NCI-H2107 treated with DMSO at 0.1 percent for 48 hours (cell line): ENCODE results near the gene PLIN3.
A peak's percentile ranks its signal among the peaks of the same experiment; 100 is the strongest.
"Not testable (repeated sequence)": the region's sequence is repeated elsewhere in the genome, so short reads cannot be mapped to it uniquely, and the experiment has no call there.

Experiments used
- DNase-seq: peaks from one replicate; lab custom pipeline; 2025; ENCODE audit not compliant: unreplicated experiment; lab: John Stamatoyannopoulos, UW

The PLIN3 gene, protein sequence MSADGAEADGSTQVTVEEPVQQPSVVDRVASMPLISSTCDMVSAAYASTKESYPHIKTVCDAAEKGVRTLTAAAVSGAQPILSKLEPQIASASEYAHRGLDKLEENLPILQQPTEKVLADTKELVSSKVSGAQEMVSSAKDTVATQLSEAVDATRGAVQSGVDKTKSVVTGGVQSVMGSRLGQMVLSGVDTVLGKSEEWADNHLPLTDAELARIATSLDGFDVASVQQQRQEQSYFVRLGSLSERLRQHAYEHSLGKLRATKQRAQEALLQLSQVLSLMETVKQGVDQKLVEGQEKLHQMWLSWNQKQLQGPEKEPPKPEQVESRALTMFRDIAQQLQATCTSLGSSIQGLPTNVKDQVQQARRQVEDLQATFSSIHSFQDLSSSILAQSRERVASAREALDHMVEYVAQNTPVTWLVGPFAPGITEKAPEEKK

DNA sequence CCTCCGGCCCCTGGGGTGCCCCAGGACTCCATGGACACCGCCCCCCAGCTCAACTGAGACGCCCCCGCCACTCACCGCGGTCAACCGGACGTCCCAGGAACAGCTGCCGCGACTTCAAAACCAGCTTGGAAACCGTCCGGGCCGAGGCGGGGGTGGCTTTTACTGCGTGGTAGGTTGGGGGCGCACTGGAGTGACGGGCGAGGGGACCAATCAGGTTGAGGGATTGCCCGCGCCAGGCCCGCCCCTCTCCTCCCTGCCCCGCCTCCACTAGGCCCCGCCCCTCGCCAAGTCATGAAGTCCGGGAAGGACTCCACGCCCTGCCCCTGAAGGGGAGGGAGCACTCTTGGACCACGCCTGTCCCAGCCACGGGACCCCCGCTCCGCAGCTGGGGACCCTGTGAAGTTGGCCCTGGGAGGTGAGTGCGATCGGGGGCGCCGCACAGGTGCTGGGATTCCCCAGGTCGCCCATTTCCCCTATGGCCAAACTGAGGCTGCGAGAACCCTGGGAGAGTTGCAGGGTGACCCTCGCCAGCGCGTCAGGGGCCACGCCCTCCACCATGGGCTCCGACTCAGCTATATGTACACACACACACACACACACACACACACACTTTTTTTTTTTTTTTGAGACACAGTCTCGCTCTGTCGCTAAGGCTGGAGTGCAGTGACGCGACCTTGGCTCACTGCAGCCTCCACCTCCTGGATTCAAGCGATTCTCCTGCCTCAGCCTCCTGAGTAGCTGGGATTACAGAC, at the start of gene PLIN3:
TSS of gene PLIN3 (minus strand) at position 134 of the 752 bp plus-strand sequence. CDS start 6,273 bp downstream, outside the sequence.
- no peak for DNase-seq

DNA sequence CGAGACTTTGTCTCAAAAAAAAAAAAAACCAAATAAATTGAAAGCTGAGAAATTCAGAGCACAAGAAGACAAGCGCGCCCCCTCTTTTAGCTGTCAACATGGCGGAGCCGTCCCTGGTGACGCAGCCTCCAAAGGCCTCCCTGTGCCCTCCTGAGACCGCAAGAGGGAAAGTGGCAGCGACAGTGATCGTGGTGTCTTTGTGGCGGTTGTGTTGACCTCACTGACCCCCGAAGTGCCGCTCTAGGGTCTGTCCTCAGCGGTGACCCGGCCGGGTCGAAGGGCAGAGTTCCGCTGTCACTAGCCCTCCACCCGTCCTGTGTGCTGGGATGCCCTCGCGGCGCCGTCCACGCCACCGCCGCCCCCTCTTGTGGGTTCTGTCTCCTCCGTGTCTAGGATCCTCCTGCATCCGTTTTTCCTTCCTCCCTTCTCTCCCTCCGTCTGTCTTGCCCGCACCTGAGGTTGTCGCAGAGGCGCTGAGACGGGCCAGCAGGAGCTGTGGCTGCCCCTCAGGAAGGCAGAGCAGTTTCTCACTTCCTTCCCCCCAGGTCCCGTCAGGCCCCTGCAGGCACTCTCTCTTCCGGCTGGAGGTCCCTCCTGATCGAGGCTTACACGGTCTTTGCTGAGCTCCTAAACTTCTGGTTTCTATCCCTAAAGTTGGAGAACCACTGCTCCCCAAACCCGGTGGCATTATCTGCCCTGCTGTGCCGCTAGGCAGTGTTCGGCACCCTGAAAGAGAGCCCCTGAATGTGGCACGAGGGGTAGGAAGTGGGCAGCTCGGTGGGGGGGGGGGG, 49.0 kb upstream of the PLIN3 start:
- no peak for DNase-seq

DNA sequence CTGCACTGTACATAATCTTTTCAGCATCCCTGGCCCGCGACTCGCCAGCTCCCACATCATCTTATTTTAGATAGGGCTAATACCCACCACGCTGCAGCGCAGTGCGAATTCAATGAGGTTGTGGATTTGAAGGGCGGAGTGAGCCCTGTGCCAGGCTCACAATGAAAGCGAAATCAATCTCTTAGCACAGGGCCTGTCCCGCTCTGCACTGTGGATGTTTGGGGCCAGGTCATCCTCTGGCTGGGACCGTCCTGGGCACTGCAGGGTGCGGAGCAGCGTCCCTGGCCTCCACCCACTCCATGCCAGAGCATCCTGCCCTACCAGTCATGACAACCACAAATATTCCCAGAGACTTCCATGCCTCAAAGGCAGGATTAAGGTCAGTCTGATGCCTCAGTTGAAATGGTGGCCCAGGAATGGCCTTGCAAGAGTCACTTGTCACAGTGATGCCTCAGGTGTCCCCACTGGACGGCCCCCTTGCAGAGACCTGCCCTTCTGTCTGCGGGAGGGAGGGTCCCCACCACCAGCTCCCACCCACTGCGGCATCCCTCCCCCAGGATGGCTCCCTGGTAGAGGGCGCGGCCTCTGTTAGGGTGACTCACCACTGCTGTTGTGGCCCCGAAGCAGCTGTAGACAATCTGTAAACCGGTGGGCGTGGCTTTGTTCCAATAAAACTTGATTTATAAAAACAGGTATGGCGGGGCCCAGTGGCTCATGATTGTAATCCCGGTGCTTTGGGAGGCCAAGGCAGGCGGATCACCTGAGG, 47.5 kb upstream of the PLIN3 start:
- no peak for DNase-seq

DNA sequence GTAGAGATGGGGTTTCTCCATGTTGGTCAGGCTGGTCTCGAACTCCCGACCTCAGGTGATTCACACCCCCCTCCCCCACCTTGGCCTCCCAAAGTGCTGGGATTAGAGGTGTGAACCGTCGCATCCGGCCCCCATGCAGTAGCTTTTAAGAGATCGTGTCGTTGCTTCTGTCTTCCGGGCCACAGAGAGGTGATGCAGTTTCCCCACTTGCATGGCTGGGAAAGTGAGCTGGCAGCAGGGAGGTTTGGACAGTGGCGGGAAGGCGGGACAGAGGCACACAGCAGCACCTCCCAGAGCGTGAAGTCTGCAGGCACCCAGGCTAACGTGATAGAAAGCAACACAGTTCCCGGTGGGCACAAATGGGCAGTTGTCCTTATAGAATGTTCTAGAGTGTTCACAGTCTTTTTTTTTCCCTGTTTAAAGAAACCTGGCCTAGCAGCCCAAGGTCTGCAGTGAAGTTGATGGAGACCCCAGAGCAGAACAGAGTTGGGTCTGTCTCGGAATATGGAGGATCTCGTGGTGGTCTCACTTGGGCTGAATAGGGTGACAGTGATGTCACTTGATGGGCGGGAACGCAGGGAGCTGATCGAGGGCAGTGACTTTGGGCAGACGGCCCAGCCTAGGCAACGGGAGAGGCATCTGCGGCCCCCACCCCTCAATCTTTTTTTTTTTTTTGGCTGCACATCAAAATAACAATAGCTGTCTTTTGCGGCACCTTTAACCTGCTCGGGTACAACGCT, 46.7 kb upstream of the PLIN3 start:
- no peak for DNase-seq

DNA sequence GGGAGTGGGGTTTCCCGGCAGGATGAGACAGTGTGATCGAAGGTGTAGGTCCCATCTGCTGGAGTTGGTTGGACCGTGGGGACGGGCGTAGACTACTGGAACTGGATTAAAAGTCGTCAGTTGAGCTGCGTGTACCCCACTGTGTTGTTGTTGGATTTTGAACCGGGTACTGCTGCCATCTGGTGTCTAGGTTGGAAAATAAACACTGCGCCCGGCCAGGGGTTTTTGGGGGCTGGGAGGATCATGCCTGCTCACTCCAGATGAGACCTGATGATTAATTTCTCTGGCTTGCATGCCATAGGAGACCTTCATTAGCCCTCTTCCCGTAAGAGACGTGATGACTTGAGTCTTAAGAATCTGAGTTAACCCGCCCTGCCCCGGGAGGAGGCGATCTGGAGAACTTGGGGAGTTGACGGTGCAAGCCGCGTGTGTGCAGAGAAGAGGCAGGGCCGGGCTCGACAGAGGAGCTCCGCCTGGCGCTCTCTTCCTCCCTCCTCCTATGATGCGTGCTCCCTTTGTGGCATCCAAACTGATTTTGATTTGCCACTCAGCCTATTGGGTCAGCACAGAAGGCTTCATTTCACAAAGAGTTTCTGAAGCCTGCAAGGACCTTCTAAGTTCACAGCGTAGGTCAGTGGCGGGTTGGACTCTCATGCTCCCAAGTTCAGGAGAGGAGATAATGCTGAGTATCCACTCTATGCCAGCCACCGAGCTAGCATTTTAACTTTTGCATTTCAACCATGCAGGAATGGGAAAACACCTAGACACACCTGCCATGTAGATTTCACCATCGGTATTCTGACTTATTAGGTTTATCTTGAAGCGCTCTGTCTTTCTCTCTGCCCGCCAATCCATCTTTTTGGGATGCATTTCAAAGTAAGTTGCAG, 44.6 kb upstream of the PLIN3 start:
- peak; percentile 53 for DNase-seq

DNA sequence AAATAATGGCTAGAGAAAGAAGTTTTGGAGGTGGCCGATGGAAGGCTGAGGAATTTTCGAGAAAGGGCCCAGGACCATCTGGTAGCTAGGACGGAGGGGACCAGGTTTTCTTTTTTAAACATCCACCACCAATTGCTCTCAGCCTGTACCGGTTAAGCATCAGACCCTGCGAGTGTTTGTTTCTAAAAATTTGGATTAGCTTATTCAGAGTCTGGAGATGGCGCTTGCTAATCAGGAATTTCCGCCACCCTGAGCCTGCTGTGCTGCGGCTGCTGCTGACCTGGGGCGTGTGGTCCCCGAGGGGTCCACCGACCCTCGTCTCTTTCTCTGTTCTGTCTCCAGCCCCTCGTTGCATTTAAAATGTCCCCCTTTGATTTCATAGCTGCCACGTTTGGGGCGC, 43.8 kb upstream of the PLIN3 start:
- DNase-seq: no peak

DNA sequence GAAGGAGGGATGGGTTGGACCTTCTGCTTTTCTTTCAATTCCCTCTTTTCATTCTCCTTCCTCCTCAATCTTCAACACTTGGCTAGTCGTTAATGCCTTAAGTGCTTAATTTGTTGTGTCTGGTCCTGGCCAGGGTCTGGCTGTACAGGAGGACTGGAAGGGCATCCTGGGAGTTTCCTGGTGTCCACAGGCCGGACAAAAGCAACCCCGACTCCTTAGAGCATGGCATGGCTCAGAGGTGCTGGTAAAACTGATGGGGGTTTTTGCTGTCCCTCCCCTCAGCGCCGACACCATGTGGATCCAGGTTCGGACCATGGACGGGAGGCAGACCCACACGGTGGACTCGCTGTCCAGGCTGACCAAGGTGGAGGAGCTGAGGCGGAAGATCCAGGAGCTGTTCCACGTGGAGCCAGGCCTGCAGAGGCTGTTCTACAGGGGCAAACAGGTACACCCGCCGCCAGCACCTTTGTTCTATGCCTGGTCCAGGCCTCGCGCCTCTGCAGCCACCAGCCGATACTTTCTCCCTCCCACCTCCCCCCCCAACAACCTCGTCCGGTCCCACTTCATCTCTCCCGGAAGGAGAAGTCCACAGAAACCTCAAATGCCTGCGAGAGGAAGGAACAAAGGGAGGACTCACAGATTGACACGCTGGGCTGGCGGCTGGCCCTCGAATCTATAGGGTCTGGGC, 43.3 kb upstream of the PLIN3 start:
- no peak for DNase-seq

DNA sequence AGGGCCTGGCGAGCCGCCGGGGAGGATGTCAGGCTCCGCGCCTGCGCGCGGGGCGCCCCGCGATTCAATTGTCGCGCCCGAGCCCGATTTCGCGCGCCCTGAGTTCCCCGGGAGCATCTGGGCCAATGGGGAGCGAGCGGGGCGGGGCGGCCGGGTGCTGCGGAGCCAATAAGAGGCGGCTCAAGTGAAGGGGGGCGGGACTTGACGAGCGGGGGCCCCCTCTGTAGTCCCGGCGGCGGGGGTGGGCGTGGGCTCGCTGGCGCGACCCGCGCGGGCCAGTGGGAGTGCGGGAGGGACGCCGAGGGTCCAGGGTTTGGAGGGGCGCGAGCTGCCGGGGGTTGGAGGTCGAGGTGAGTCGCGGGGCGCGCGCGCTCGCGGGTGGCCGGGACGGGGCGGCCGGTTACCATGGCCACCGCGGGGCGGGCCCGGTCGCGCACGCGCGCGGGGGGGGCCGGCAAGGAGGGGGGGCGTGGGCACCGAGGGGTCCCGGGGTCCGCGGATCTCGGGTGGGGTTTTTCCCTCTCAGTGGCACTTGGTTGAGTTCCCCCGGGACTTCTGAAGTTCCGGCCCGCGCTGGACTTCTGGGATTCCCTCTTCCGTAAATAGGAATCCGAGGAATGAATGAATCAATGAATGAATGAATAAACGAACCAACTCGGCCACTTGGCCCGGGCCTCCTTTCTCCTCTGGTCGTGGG, 42.6 kb upstream of the PLIN3 start:
- DNase-seq: peak; percentile 77

DNA sequence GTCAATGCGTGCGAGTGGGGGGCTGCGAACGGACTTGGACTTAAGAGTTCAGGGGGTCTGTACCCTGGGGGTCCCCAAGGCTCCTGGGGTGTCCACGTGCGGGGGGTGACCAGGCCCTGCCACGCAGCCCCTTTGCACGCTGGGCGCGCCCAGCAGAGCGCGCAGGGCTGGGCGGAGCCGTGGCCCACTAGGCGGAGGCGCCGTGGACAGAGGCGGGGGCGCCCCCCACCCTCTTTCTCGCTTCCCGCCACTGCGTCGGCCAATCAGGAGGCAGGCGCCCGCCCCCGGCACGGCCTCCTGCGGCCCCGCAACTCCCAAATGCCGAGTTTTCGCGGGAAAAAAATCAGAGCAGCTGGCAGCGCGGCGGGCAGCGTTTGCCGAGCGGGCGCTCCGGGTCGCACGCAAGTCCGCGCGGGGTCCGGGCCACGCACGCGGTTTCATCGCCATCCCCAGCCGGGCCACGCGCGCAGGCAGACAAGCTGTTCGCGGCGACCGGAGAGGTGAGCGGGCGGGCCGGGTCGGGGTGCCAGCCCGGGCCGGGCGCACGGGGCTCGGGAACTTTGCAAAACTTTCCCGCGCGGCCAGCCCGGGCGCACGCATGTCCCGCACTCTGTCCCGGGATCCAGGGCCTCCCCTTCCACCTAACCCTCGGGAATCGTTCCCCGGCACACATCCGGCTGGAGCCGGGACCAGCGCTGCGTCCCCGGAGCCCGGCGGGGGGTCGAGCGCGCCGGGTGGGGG, 41.9 kb upstream of the PLIN3 start, which contains the start of gene UHRF1:
TSS of gene UHRF1 (plus strand) at position 346 of the 741 bp plus-strand sequence. CDS start 1,385 bp downstream, outside the sequence.
- peak; percentile 18 for DNase-seq

DNA sequence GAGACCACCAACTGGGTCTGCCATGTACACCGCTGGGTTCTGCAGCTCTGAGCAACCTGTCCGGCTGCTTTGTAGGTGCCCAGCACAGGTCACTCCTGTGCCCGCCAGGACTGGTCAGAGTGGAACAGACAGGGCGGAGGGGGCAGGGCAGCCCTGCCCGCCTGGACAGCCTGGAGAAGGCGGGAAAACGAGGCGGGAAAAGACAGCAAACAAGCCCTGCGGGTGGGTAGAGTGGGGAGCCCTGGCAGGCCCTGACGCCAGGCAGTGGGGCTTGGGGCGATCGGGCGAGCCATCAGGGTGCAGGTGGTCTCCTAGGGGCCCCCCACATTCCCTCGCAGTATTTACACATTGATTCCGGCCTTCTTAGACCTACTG, 41.3 kb upstream of the PLIN3 start:
- DNase-seq: no peak

DNA sequence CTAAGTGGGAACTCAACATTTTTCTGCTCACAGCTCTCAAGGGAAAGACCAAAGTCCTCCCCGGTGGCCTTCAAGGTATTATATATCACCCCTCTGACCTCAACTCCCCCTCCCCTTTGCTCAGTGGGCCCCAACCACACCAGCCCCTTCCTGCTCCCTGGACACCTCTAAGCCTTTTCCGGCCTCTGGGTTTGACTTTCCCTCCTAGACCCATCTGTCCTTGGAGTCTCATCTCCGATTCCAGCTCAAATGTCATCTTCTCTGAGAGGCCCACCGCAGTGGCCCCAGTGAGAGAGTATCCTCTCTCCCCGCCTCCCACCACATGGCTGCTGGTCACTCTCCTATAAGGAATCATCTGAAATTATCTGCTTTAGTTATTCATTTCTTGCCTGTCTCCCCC, 40.9 kb upstream of the PLIN3 start:
- DNase-seq: no peak

DNA sequence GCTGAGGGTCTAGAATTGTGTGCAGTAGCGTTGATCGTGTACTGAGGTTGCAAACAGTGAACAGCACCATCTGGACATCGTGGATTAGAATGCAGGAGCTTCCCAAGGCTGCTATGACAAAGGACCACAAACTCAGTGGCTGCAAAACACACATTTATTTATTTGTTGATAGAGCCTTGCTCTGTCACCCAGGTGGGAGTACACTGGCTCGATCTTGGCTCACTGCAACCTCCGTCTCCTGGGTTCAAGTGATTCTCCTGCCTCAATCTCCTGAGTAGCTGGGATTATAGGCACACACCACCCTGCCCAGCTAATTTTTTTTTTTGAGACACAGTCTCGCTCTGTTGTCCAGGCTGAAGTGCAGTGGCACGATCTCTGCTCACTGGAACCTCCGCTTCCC, 39.5 kb upstream of the PLIN3 start:
- DNase-seq: no peak

DNA sequence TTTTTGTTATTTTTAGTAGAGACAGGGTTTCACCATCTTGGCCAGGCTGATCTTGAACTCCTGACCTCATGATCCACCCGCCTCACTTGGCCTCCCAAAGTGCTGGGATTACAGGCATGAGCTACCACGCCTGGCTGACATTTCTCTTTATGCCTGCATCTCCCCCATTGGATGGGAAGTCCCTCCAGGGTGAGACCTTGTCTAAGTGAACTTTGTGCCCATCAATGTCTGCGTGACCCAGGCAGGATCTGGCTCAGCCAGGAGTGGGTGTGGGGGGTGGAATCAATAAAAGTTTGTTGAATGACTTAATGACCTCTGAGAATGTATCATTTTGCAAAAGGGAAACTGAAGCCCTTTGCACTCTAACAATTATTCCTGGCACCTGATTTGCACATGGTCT, 37.0 kb upstream of the PLIN3 start:
- DNase-seq: no peak

DNA sequence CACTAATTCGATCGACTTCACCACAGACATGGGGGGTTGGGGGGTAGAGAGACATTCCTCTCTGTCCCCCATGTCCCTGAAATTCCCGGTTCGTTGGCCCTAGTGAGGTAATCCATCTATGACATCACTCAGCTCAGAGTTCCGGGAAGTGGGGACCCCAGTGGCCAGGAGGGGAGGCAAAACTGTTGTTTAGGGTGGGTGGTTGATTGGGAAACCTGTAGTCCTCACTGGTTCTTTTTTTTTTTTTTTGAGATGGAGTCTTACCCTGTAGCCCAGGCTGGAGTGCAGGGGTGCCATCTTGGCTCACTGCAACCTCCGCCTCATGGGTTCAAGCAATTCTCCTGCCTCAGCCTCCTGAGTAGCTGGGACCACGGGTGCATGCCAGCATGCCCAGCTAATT, 35.3 kb upstream of the PLIN3 start, which contains the start of gene ARRDC5:
TSS of gene ARRDC5 (minus strand) at position 101 of the 400 bp plus-strand sequence. CDS start at position 30, 71 bp downstream.
- DNase-seq: no peak

DNA sequence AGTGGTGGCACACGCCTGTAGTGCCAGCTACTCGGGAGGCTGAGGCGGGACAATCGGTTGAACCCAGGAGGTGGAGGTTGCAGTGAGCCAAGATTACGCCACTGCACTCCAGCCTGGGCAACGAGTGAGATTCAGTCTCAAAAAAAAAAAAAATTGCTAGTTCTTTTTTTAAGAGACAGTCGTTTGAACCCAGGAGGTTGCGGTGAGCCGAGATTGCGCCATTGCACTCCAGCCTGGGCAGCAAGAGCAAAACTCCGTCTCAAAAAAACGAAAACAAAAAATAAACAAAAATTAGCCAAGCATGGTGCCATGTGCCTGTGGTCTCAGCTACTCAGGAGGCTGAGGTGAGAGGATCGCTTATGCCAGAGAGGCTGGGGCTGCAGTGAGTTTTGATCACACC, 33.4 kb upstream of the PLIN3 start:
- not testable (repeated sequence) for DNase-seq

DNA sequence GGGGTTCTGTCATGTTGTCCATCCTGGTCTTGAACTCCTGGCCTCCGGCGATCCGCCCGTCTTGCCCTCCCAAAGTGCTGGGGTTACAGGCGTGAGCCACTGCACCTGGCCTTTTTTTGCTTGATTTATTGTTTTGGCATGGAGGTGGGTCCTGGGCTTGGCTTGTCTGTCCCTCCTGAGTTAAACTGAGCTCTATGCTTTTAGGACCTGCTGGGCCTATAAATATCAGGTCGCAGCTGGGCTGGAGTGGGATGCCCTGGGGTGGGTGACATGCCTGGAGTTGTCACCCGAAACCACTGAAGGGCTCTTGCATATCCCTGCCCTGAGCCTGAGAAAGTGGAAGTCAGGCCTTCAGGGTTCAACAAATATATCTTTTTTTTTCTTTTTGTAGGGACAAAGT, 29.7 kb upstream of the PLIN3 start:
- no peak for DNase-seq

DNA sequence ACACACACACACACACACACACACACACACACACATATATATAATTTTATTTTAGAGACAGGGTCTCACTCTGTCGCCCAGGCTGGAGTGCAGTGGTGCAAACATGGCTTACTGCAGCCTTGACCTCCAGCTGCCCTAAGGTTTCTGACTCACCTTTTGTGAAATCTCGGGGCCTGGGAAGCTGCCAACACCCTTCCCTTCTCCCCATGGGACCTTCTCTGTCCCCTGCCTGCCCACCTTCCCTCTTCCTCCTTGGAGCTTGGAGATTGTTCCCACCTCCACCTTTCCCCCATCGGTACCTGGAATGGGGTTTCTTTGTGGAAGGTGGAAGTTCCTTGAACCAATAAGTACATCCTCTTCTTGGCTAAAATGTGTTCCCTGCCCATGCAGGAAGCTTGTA, 28.9 kb upstream of the PLIN3 start:
- no peak for DNase-seq
